Keratinocyte (primary cell): ENCODE measurements around the gene CCT2. TPM values are rescaled to one million over a fixed set of nuclear protein-coding genes. Genes with fewer than 3 reads are reported as not detected.

ENCODE experiments used
- DNase-seq: peaks from one replicate; pipeline ENCODE4 v3.0.0-alpha.2; 2011; ENCODE audit warnings: low read depth, missing footprints, low spot score
- FAIRE-seq: peaks from 2 replicates; lab custom pipeline; 2011; peaks lifted over from hg19 to GRCh38; lab: Jason Lieb, UNC
- H2AFZ ChIP-seq: 2 replicates; pipeline ENCODE4 v1.6.0; 2012; ENCODE audit warnings: low read length, control low read depth, inconsistent platforms; ENCODE audit not compliant: control insufficient read depth
- H3K27ac ChIP-seq: 2 replicates; pipeline ENCODE4 v1.5.1; 2011; ENCODE audit warnings: low read length; ENCODE audit not compliant: control insufficient read depth, insufficient read depth
- H3K27me3 ChIP-seq: 3 replicates; pipeline ENCODE4 v1.6.0; 2011; ENCODE audit warnings: low read length; ENCODE audit not compliant: control insufficient read depth, insufficient read depth; ENCODE audit errors: extremely low read depth
- H3K36me3 ChIP-seq, 2 experiments: 2 replicates in 1 of 2; 3 replicates in 1 of 2; pipeline ENCODE4 v1.5.1; 2011; ENCODE audit warnings: low read length in 2 of 2, mild to moderate bottlenecking in 1 of 2; ENCODE audit not compliant: control insufficient read depth in 2 of 2, insufficient read depth in 2 of 2; ENCODE audit errors: extremely low read depth in 1 of 2
- H3K4me1 ChIP-seq: 3 replicates; pipeline ENCODE4 v1.5.1; 2011; ENCODE audit warnings: low read length; ENCODE audit not compliant: control insufficient read depth, insufficient read depth; ENCODE audit errors: extremely low read depth
- H3K4me2 ChIP-seq: 3 replicates; pipeline ENCODE4 v1.6.0; 2011; ENCODE audit warnings: low read depth, low read length; ENCODE audit not compliant: control insufficient read depth, insufficient read depth; ENCODE audit errors: extremely low read depth
- H3K4me3 ChIP-seq, 3 experiments: fragments of 200-600 bp in 1 of 3; sonication (generic) in 1 of 3; 2 replicates in 2 of 3; 3 replicates in 1 of 3; pipeline ENCODE4 v1.5.1; 2011 to 2016; ENCODE audit warnings: low read length in 3 of 3, mild to moderate bottlenecking in 3 of 3, control low read depth in 2 of 3, inconsistent platforms in 1 of 3, low read depth in 1 of 3, mixed read lengths in 1 of 3, mixed run types in 1 of 3, moderate library complexity in 1 of 3; ENCODE audit not compliant: control insufficient read depth in 2 of 3, insufficient read depth in 2 of 3; ENCODE audit errors: extremely low read depth in 1 of 3
- H3K79me2 ChIP-seq: 2 replicates; pipeline ENCODE4 v1.6.0; 2012; ENCODE audit warnings: low read length; ENCODE audit not compliant: control insufficient read depth, insufficient read depth
- H3K9ac ChIP-seq: 3 replicates; pipeline ENCODE4 v1.6.0; 2011; ENCODE audit warnings: low read length; ENCODE audit not compliant: control insufficient read depth, insufficient read depth; ENCODE audit errors: extremely low read depth
- H3K9me1 ChIP-seq: 3 replicates; pipeline ENCODE4 v1.6.0; 2011; ENCODE audit warnings: low read length; ENCODE audit not compliant: control insufficient read depth, insufficient read depth; ENCODE audit errors: extremely low read depth
- H3K9me3 ChIP-seq: 2 replicates; pipeline ENCODE4 v1.5.1; 2012; ENCODE audit warnings: low read depth, low read length; ENCODE audit not compliant: control insufficient read depth
- H4K20me1 ChIP-seq: 3 replicates; pipeline ENCODE4 v1.6.0; 2011; ENCODE audit warnings: low read length; ENCODE audit not compliant: control insufficient read depth, insufficient read depth; ENCODE audit errors: extremely low read depth
- EZH2 ChIP-seq: IDR thresholded peaks from one replicate; pipeline ENCODE4 v1.6.1; 2012; ENCODE audit warnings: inconsistent platforms, mild to moderate bottlenecking, low read length, moderate library complexity
- dilution Hi-C: fragments of 300-500 bp; cut with MboI; formaldehyde crosslinking; loops from one replicate; pipeline ENCODE4 v1.7.0; 2020; ENCODE audit warnings: low sequenced_read_pairs; ENCODE audit not compliant: extremely low pct_ligation_motif_present
- polyA plus RNA-seq, 5 experiments: library from polyadenylated mRNA; depleted of rRNA in 3 of 5; stranded (reverse) in 3 of 5; stranded (forward) in 1 of 5; unstranded in 1 of 5; fragments of >200 nt; gene quantifications; 1 replicate in 1 of 5; 2 replicates in 3 of 5; 3 replicates in 1 of 5; pipeline versions ENCODE4 v1.2.1 to v1.2.3, GENCODE V29; 2011 to 2012; ENCODE audit warnings: missing spikeins in 2 of 5, low read depth in 1 of 5, low replicate concordance in 1 of 5
- TF ChIP-seq, protein P1 (sequence below), 3 experiments: IDR thresholded peaks in 1 of 3; conservative IDR thresholded peaks in 1 of 3; optimal IDR thresholded peaks in 1 of 3; 2 replicates in 2 of 3; 3 replicates in 1 of 3; pipeline versions ENCODE3 to v1.5.1; 2011; ENCODE audit warnings: low read length in 3 of 3, mild to moderate bottlenecking in 3 of 3, moderate library complexity in 2 of 3, control low read depth in 1 of 3, inconsistent platforms in 1 of 3; ENCODE audit not compliant: insufficient read depth in 2 of 3; ENCODE audit errors: extremely low read depth in 1 of 3

Gene CCT2
- polyA plus RNA-seq, 1 donor (not counting 4 experiments of a cell fraction or from before 2014, with no cell fraction given), result 365 TPM

DNA sequence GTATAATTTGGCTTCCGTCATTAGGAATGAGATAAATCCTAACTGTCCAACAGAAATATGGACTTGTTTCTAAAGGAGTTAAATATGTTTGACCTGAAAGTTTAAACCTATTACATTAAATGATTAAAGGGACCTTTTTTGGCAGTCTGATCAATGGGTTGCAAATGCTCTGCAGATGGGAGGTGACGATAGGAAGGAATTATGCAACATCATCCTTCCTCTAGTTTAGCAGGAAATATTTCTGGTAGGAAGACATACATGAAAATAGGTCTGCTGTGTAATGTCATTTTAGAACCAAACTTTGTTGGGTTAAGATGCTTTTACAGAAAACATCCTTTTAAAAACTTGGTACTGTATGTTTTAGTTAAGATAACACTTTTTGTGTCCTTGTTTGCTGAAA, 22.9 kb downstream of the CCT2 start:
- H3K79me2 ChIP-seq, result no peaks in the 10 kb centered on the region
- no peak for FAIRE-seq
- no peak for DNase-seq

DNA sequence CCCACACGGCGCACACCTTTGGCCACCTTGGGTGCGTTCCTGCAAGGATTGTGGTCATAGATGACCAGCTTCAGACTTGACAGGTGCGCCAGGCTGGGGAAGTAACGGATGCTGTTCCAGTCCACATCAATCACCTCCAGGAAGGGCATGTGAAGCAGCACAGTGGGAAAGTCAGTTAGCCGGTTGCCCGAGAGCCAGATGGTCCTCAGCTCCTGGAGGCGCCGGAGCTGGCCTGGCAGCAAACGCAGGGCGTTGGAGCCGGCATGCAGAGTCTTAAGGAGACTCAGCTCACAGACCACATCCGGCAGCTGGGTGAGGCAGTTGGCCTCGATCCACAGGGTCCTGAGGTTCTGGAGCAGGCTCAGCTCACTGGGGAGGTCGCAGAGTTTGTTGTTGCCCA, 24.9 kb downstream of the CCT2 start:
- DNase-seq (no peak), FAIRE-seq (no peak)
- Histone ChIP-seq H3K9ac (no peak overlapping the region), H3K79me2 (no peaks in the 10 kb centered on the region), H3K9me3 (no peaks in the 10 kb centered on the region), H2AFZ (no peak overlapping the region), H3K27ac (no peak overlapping the region), H3K4me1 (no peaks in the 10 kb centered on the region), H3K4me3 (no peak overlapping the region), H3K36me3 (no peaks in the 10 kb centered on the region), H4K20me1 (no peaks in the 10 kb centered on the region), H3K27me3 (no peaks in the 10 kb centered on the region), H3K9me1 (no peaks in the 10 kb centered on the region), H3K4me2 (no peak overlapping the region)
- TF ChIP-seq, protein P1, sequence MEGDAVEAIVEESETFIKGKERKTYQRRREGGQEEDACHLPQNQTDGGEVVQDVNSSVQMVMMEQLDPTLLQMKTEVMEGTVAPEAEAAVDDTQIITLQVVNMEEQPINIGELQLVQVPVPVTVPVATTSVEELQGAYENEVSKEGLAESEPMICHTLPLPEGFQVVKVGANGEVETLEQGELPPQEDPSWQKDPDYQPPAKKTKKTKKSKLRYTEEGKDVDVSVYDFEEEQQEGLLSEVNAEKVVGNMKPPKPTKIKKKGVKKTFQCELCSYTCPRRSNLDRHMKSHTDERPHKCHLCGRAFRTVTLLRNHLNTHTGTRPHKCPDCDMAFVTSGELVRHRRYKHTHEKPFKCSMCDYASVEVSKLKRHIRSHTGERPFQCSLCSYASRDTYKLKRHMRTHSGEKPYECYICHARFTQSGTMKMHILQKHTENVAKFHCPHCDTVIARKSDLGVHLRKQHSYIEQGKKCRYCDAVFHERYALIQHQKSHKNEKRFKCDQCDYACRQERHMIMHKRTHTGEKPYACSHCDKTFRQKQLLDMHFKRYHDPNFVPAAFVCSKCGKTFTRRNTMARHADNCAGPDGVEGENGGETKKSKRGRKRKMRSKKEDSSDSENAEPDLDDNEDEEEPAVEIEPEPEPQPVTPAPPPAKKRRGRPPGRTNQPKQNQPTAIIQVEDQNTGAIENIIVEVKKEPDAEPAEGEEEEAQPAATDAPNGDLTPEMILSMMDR (optimal IDR thresholded peaks at IDR 0.05 in 1 of 3, IDR thresholded peaks at IDR 0.05 in 1 of 3, conservative IDR thresholded peaks at IDR 0.05 in 1 of 3; ENCODE audit: extremely low read depth in 1 of 3, insufficient read depth in 2 of 3, low read length in 3 of 3), result no peak
- no peak for TF ChIP-seq EZH2
- dilution Hi-C loops, result no loop called here

More for the DNA sequence above, 22.9 kb downstream of the CCT2 start:
- Histone ChIP-seq H2AFZ (no peak overlapping the region), H3K9me3 (no peaks in the 10 kb centered on the region), H3K36me3 (no peaks in the 10 kb centered on the region), H3K27me3 (no peaks in the 10 kb centered on the region), H3K4me3 (no peak overlapping the region), H3K9me1 (no peaks in the 10 kb centered on the region), H3K4me2 (no peak overlapping the region), H3K27ac (no peak overlapping the region), H3K4me1 (no peaks in the 10 kb centered on the region), H4K20me1 (no peaks in the 10 kb centered on the region), H3K9ac (no peak overlapping the region)
- dilution Hi-C loops, result no loop called here
- TF ChIP-seq, protein P1 (optimal IDR thresholded peaks at IDR 0.05 in 1 of 3, IDR thresholded peaks at IDR 0.05 in 1 of 3, conservative IDR thresholded peaks at IDR 0.05 in 1 of 3; ENCODE audit: extremely low read depth in 1 of 3, insufficient read depth in 2 of 3, low read length in 3 of 3), result no peak
